HG03175 (cell line): ENCODE measurements around the gene PLXNA2.

Experiments
- ATAC-seq: cut with Tn5 transposase; IDR thresholded peaks from one replicate; pipeline ENCODE4 v1.9.1; 2021; ENCODE audit warnings: mild to moderate bottlenecking, moderate library complexity; ENCODE audit not compliant: unreplicated experiment

The PLXNA2 gene

GRCh38 chr1:208052926-208053407 lies 191.2 kb downstream of the PLXNA2 start:
- ATAC-seq, result no peak

DNA sequence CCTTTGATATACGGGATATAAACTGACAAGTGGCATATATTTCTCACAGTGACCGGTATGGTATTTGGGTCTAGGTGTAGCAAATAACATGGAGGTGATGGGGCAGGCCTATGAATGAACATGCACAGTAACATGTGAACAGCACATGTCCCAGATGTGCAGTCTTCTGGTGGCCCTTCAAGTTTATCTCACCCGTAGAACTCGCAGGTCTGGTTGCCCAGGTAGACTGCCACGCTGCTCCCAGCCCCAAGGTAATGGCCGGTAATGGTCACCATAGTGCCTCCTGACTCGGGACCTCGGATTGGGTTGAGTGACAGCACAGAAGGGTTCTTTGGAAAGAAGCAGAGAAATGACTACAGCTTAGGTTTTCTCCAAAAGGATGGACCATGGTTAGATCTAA lies 192.0 kb downstream of the PLXNA2 start:
- no peak for ATAC-seq

DNA sequence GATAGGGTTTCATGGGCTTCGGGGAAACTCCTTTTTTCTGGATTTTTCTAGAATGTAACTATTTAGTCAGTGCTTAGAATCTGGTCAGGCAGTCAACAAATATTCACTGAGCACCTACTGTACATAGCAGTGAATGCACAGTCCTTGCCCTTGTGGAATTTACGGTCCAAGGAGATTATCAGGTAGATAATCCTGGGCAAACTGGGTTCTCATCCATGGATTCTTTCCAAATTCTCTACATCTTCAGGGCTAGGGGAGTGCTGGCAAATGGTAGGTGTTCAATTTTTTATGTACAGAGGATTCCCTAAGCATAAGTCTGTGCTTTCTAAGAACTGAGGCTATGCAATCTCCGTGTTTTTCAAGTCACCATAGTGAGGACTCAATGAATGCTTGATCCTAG lies 192.5 kb downstream of the PLXNA2 start:
- no peak for ATAC-seq

- ATAC-seq, result no peak
Measured at GRCh38 chr1:208048904-208049303, 195.3 kb downstream of the PLXNA2 start.

DNA sequence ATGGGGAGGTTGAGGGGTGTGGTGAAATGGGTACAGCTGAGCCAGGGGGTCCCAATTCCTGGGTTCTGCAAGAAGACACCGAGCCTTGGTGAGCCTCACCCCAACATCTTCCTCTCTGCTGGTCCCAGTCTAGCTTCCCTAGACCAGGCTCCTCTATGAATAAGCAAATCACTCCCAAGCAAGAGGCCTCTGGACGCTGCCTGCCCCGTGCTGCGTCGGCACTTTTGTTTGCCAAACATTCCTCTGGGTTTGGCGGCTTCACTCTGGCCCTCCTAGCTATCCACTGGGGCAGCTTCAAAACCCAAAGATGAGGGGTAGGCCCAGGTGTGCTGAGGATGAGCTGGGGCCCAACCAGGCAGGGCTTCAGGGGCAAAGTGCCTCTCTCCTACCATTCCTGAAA lies 196.2 kb downstream of the PLXNA2 start:
- ATAC-seq, result no peak

DNA sequence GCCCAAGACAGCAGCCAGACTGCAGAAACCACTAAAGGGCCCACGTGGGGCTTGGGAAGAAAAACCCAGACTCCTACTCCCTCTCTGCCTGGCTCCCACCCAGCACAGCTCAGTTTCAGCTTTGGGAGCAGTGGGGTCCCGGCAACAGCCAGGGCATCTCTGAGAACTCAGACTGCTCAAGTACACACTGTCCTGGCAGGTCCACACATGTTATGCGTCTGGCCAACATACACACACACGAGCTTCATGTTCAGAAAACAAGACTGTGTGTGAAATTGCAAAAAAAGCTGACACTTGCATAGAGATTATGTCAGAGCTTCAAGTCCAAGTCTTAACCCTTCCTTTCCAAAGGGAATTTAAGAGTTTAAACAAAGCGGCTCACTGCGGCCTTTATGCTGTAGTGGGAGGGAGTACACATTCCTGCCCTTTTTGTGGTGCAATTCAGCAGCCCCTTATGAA lies 196.7 kb downstream of the PLXNA2 start:
- no peak for ATAC-seq

DNA sequence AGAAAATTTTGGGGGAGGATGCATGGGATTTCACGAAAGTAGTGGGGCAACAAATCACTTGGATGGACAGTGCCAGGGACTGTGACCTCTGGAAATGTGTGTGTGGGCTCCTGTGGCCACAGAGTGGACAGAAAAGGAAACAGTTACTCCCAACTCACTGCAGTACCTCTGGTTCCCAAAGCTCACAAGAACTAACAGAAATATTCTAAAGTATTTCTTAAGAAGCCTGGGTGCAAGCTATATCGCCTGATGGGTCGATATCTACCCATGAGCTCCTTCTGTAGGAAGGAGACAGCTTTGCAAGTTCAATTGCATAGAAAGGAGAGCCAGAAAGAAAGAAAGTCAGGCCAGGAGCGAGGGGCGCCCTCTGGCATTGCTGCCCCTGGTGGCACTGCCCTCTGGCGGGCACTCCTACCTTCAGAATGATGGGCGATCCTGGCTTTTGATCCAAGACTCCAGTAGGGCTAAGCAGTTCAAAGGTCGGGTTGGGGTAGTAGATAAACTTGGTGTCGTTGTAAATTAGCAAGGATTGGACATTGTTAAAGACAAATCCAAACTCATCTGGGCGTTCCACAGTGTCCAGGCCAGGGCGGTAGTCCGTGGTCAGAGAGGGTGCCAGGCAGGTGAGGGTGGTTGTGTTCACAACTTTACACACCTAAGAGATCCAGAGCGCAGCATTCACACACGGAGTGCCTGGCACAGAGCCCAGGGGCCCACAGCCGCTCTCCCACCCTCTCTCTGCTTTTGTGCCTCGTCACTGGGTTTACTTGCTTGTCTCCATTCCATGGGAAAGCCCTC lies 198.5 kb downstream of the PLXNA2 start:
- no peak for ATAC-seq

DNA sequence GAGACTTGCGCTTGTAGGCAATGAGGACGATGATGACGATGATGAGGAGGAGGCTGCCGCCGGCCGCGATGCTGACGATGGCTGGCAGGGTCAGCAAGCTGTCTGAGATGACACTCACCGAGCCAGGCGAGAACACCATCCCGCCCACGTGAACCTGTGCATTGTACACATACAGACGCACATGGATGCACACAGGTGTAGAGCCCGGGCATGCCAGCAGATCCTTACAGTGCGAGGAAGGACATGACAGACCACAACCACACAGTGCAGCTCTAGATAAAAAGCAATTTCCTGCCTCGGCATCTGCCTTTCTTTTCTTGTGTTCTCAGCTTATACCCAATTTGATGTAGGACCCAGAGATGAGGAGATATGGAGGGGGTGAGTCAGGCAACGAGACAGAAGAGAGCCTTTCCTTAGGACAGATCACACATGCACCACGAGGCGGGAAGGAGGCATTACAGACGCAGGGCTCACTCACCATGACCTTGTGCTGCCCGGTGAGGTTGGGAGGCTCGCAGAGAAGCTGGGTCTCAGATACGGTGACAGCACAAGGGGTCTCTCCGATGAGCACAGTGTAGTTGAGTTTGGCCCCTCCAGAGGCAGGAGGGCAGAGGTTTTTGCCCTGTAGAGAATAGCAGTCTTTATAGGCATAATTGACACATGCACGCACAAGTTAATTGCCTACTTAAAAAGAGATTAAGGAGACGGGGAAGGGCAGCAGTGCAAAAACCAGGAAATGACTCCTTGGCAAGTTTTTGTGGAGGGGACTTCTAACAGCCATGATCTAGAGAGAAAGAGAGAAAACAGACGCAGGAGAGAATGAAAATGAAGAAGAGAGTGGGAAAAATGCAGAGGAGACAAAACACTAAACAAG lies 199.4 kb downstream of the PLXNA2 start:
- ATAC-seq, result no peak

- ATAC-seq, result no peak
Measured at GRCh38 chr1:208043691-208044181, 200.4 kb downstream of the PLXNA2 start.

DNA sequence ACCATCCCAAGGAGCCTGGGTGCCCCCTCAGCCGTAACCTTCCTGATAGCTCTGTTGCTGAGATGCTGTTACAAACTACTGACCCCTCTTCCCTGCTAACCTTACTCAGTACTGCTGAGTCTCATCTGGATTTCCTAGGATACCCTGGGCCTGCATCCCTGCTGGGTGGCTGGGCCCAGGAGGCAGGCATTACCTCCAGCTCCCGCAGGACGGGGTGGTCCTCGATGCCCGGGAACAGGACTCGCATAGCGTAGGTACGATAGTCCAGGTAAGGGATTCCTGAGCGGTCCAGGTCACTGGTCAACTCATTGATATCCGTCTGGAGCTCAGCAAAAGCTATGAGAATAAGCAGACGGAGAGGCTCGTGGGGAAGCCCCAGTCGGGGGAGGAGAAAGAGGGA lies 201.3 kb downstream of the PLXNA2 start:
- no peak for ATAC-seq

DNA sequence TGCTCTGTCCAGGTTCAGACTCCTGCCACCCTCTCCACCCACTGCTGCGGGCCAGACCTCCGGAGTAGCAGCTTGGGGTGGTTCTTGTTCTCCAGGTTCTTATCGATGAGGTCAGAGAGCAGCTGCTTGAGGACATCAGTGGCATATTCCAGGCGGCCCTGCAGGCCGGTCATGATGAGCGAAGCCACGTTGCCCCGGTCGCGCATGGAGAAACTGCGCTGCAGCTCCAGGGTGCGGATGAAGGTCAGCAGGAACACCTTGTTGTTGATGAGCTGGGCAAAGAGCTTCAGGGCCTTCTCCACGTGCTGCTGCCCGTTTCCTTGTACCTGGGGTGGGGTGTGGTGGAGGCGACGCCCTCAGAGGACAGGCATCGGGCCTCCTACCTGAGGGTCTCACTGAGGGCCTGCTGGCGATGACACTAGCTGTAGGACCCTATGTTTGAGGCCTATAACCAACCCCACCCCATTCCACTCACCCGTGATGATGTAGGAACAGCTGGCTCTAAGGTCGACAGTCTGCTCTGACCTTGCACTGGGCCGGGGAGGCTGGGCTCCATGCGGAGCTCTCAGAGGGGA lies 202.1 kb downstream of the PLXNA2 start:
- no peak for ATAC-seq

GRCh38 chr1:208041505-208041904 lies 202.7 kb downstream of the PLXNA2 start:
- ATAC-seq, result no peak

GRCh38 chr1:208040821-208041297 lies 203.3 kb downstream of the PLXNA2 start:
- no peak for ATAC-seq

DNA sequence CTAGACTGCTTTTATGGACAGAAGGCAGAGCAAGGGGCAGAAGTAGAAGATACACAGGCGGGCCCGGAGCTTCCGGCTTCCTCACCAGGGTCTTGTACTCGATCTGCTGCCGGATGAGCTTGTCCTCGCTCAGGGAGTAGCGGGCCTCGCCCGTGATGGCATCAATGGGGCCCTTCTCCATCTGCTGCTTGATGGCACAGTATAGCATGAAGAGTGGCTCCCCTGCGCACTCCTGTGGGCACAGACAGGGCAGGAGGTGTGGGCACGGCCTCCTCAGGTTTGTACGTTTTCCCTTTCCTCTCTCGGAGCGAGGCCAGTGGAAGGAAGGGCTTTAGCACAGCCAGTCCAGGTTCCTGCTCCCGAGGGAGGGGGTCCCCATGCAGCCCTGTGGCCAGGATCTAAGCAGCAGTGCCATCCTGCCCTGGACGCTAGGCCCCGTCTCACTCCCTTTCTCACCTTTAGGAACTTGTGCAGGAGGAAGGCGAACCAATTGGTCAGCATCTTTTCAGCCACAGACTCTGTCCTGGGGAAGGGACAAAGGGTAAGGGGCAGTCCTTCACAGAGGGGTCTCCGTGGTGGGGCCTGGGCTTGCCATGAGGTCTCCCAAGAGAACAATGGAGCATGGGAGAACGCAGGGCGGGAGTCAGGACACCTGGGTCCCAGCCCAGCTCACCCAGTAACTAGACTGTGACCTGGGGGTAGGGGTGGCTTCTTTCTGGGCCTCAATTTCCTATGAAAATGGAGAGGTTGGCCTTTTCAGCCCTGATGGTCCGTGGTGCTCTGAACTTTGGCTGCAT lies 204.4 kb downstream of the PLXNA2 start:
- ATAC-seq, result no peak

- ATAC-seq, result no peak
Measured at GRCh38 chr1:208038303-208038702, 205.9 kb downstream of the PLXNA2 start.

DNA sequence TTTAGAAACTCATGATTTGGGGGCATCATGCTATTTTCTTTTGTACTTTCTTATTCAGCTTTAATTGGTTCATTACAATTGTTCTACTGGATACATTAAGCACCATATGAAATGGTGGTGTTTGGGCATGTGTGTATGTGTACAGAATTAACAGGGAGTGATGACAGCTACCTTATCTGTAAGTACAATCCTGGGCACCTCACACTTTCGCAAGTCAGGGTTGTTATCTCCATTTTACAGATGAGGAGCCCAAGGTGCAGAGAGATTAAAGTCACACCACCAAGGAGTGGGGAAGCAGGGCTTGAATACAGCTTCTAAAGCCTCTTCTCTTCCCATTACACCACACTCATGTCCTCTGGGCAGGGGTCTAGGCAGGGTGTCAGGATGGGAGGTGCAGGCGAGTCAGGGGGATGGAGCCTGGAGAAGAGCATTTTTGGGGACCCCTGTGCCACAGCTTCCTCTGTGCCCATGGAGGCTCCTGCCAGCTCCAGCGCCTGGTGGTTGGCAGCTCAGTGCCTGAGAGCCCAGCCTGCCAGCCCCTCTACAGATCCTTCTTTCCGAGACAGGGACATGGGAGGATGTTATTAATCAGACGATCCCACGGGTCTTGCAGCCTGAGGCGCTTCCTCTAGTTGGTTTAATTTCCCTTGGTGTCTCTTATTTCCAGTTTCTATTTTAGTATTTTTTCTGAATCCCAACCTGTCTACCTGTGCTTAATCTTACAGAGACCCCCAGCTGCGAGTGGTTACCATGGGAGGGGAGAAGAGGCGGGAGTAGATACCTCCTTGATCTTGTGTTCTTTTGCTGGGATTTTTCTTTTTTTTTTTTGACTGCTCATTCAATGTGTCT lies 207.0 kb downstream of the PLXNA2 start:
- ATAC-seq, result no peak

GRCh38 chr1:208036106-208036808 lies 207.9 kb downstream of the PLXNA2 start:
- no peak for ATAC-seq

DNA sequence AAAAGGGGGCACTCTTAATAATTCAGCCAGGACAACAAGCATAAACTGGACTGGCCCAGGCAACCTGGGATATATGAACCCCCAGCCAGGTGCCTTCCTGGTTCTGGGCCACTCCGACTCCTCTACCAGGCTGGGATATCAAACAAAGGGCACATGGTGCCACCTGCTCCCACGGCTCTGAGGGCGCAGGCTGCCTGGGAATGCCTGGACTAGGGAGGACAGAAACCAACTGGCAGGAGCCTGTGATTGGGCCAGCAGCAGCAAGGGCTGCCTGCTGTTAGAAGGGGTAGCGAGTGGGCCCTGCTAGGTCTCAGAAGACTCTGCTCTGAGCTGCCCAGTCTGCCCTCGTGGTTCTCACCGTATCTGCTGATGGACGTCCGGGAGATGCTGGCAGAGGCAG lies 210.0 kb downstream of the PLXNA2 start:
- no peak for ATAC-seq

- no peak for ATAC-seq
Measured at GRCh38 chr1:208033236-208033635, 210.9 kb downstream of the PLXNA2 start.
